Activated naive CD4-positive, alpha-beta T cell treated with anti-CD3 and anti-CD28 coated beads, Interleukin-2, amount 10 ng/mL, durations not matched to agents 7 days and 5 days (primary cell): ENCODE data around the gene UHRF1.
A peak's percentile ranks its signal among the peaks of the same experiment; 100 is the strongest.

ENCODE experiments used
- CTCF ChIA-PET: fragments of 350-600 bp; sonication (Branson Sonifier 250); formaldehyde crosslinking; loops from one replicate; lab custom pipeline; 2021; ENCODE audit warnings: antibody characterized with exemption; lab: Charles Lee
- DNase-seq: peaks from one replicate; pipeline ENCODE4 v3.0.0-alpha.2; 2020
- H3K27ac Mint-ChIP-seq: one replicate; pipeline ENCODE4 v1.8.0; 2021; ENCODE audit warnings: mild to moderate bottlenecking, moderate library complexity, mixed read lengths
- H3K27me3 Mint-ChIP-seq: one replicate; pipeline ENCODE4 v1.8.0; 2021; ENCODE audit warnings: mild to moderate bottlenecking, mixed read lengths
- H3K36me3 Mint-ChIP-seq: one replicate; pipeline ENCODE4 v1.8.0; 2021; ENCODE audit warnings: mixed read lengths
- H3K4me1 Mint-ChIP-seq: one replicate; pipeline ENCODE4 v1.8.0; 2021; ENCODE audit warnings: mixed read lengths
- H3K4me3 Mint-ChIP-seq: one replicate; pipeline ENCODE4 v1.8.0; 2021; ENCODE audit warnings: mild to moderate bottlenecking, moderate library complexity, mixed read lengths
- H3K9me3 Mint-ChIP-seq: one replicate; pipeline ENCODE4 v1.8.0; 2021; ENCODE audit warnings: mixed read lengths

UHRF1 gene

GRCh38 chr19:4965061-4965460 is 55.8 kb downstream of the UHRF1 start:
- Mint-ChIP-seq H3K36me3 (peaks cover 37% of the 10 kb centered on the region), H3K27ac (peak overlapping the region; percentile 80), H3K9me3 (no peaks in the 10 kb centered on the region), H3K27me3 (no peaks in the 10 kb centered on the region), H3K4me1 (peaks cover 17% of the 10 kb centered on the region), H3K4me3 (no peak overlapping the region)
- CTCF ChIA-PET, result interaction anchor here (1.2 kb wide), 1 partner anchor 53 kb away, joined by 4 read pairs; no protein-coding TSS in a partner anchor
- no peak for DNase-seq

- no peaks in the 10 kb centered on the region for H3K9me3 Mint-ChIP-seq
- peak overlapping the region; percentile 35 for H3K27ac Mint-ChIP-seq
- H3K27me3 Mint-ChIP-seq, result no peaks in the 10 kb centered on the region
- no peak for DNase-seq
- CTCF ChIA-PET, result no interaction called here
- peaks cover 31% of the 10 kb centered on the region for H3K4me1 Mint-ChIP-seq
- peaks cover 40% of the 10 kb centered on the region for H3K36me3 Mint-ChIP-seq
- H3K4me3 Mint-ChIP-seq, result no peak overlapping the region
Observed at GRCh38 chr19:4966591-4966990, 57.3 kb downstream of the UHRF1 start.

GRCh38 chr19:4967738-4968461 is 58.6 kb downstream of the UHRF1 start:
- Mint-ChIP-seq H3K36me3 (peaks cover 30% of the 10 kb centered on the region), H3K4me1 (peaks cover 37% of the 10 kb centered on the region), H3K27me3 (no peaks in the 10 kb centered on the region), H3K9me3 (no peaks in the 10 kb centered on the region), H3K27ac (peak overlapping the region; percentile 94), H3K4me3 (peak overlapping the region; percentile 77)
- CTCF ChIA-PET, result interaction anchor here (0.6 to 1.0 kb wide), 2 partner anchors 51 to 56 kb away, joined by 3 read pairs; no protein-coding TSS in a partner anchor
- no peak for DNase-seq

- DNase-seq, result peak; percentile 99
- H3K9me3 Mint-ChIP-seq, result no peaks in the 10 kb centered on the region
- peaks cover 38% of the 10 kb centered on the region for H3K4me1 Mint-ChIP-seq
- H3K27ac Mint-ChIP-seq, result peak within 1 kb of the TSS; percentile 94
- H3K36me3 Mint-ChIP-seq, result peaks cover 27% of the 10 kb centered on the region
- no peaks in the 10 kb centered on the region for H3K27me3 Mint-ChIP-seq
- H3K4me3 Mint-ChIP-seq, result peak within 1 kb of the TSS; percentile 82
- CTCF ChIA-PET, result interaction anchor here (0.6 to 1.4 kb wide), 3 partner anchors 52 to 159 kb away, joined by 3 read pairs; no protein-coding TSS in a partner anchor
Observed at GRCh38 chr19:4968462-4969291, 59.4 kb downstream of the UHRF1 start, which contains the start of gene KDM4B. TSS of gene KDM4B (plus strand) at chr19:4969113. CDS start at chr19:5032891, 63,778 bp downstream.

GRCh38 chr19:4969292-4969771 is 60.0 kb downstream of the UHRF1 start:
- H3K4me1 Mint-ChIP-seq, result peaks cover 38% of the 10 kb centered on the region
- peaks cover 24% of the 10 kb centered on the region for H3K36me3 Mint-ChIP-seq
- peak; percentile 30 for DNase-seq
- peak overlapping the region; percentile 81 for H3K27ac Mint-ChIP-seq
- H3K4me3 Mint-ChIP-seq, result peak overlapping the region; percentile 82
- CTCF ChIA-PET, result interaction anchor here (1.0 to 1.4 kb wide), 2 partner anchors 53 to 160 kb away, joined by 3 read pairs; no protein-coding TSS in a partner anchor
- H3K27me3 Mint-ChIP-seq, result no peaks in the 10 kb centered on the region
- no peaks in the 10 kb centered on the region for H3K9me3 Mint-ChIP-seq

GRCh38 chr19:4969772-4970531 is 60.7 kb downstream of the UHRF1 start:
- peaks cover 38% of the 10 kb centered on the region for H3K4me1 Mint-ChIP-seq
- DNase-seq, result peak; percentile 36

GRCh38 chr19:4970558-4971423 is 61.5 kb downstream of the UHRF1 start:
- H3K27me3 Mint-ChIP-seq, result no peaks in the 10 kb centered on the region
- peak; percentile 32 for DNase-seq
- CTCF ChIA-PET, result interaction anchor here (1.2 to 2.3 kb wide), 4 partner anchors 30 to 60 kb away, joined by 3 to 13 read pairs (median 4); no protein-coding TSS in a partner anchor
- peaks cover 20% of the 10 kb centered on the region for H3K36me3 Mint-ChIP-seq
- peak overlapping the region; percentile 81 for H3K27ac Mint-ChIP-seq
- no peaks in the 10 kb centered on the region for H3K9me3 Mint-ChIP-seq
- peak overlapping the region; percentile 82 for H3K4me3 Mint-ChIP-seq
- peaks cover 38% of the 10 kb centered on the region for H3K4me1 Mint-ChIP-seq

More at GRCh38 chr19:4969772-4970531, 60.7 kb downstream of the UHRF1 start:
- Mint-ChIP-seq H3K27ac (peak overlapping the region; percentile 81), H3K4me3 (peak overlapping the region; percentile 82), H3K27me3 (no peaks in the 10 kb centered on the region), H3K9me3 (no peaks in the 10 kb centered on the region), H3K36me3 (peaks cover 25% of the 10 kb centered on the region)
- CTCF ChIA-PET, result interaction anchor here (1.2 to 2.3 kb wide), 4 partner anchors 58 to 160 kb away, joined by 3 to 13 read pairs (median 4); no protein-coding TSS in a partner anchor

GRCh38 chr19:4971424-4971793 is 62.1 kb downstream of the UHRF1 start:
- no peaks in the 10 kb centered on the region for H3K27me3 Mint-ChIP-seq
- CTCF ChIA-PET, result interaction anchor here (1.2 to 2.3 kb wide), 4 partner anchors 30 to 60 kb away, joined by 3 to 13 read pairs (median 4); no protein-coding TSS in a partner anchor
- H3K27ac Mint-ChIP-seq, result peak overlapping the region; percentile 81
- DNase-seq, result peak; percentile 72
- H3K4me3 Mint-ChIP-seq, result peak overlapping the region; percentile 82
- peaks cover 38% of the 10 kb centered on the region for H3K4me1 Mint-ChIP-seq
- H3K9me3 Mint-ChIP-seq, result no peaks in the 10 kb centered on the region
- peaks cover 15% of the 10 kb centered on the region for H3K36me3 Mint-ChIP-seq

- H3K9me3 Mint-ChIP-seq, result no peaks in the 10 kb centered on the region
- H3K4me1 Mint-ChIP-seq, result peaks cover 39% of the 10 kb centered on the region
- H3K27me3 Mint-ChIP-seq, result no peaks in the 10 kb centered on the region
- H3K27ac Mint-ChIP-seq, result no peak overlapping the region
- CTCF ChIA-PET, result interaction anchor here (1.2 to 2.3 kb wide), 3 partner anchors 29 to 60 kb away, joined by 3 to 13 read pairs (median 5); no protein-coding TSS in a partner anchor
- H3K36me3 Mint-ChIP-seq, result peaks cover 15% of the 10 kb centered on the region
- peak overlapping the region; percentile 82 for H3K4me3 Mint-ChIP-seq
- no peak for DNase-seq
Observed at GRCh38 chr19:4971816-4972495, 62.7 kb downstream of the UHRF1 start.

GRCh38 chr19:4972509-4973230 is 63.4 kb downstream of the UHRF1 start:
- no peak for DNase-seq
- peaks cover 34% of the 10 kb centered on the region for H3K4me1 Mint-ChIP-seq
- no peaks in the 10 kb centered on the region for H3K9me3 Mint-ChIP-seq
- no peak overlapping the region for H3K27ac Mint-ChIP-seq
- H3K4me3 Mint-ChIP-seq, result peak overlapping the region; percentile 44
- CTCF ChIA-PET, result interaction anchor here (1.4 kb wide), 1 partner anchor 61 kb away, joined by 3 read pairs; no protein-coding TSS in a partner anchor
- H3K36me3 Mint-ChIP-seq, result peaks cover 20% of the 10 kb centered on the region
- no peaks in the 10 kb centered on the region for H3K27me3 Mint-ChIP-seq

- Mint-ChIP-seq H3K4me1 (peaks cover 23% of the 10 kb centered on the region), H3K36me3 (peaks cover 15% of the 10 kb centered on the region), H3K27me3 (no peaks in the 10 kb centered on the region), H3K9me3 (no peaks in the 10 kb centered on the region), H3K4me3 (no peak overlapping the region), H3K27ac (no peak overlapping the region)
- DNase-seq, result no peak
- CTCF ChIA-PET, result interaction anchor here (1.0 to 1.3 kb wide), 2 partner anchors 22 to 27 kb away, joined by 3 read pairs; no protein-coding TSS in a partner anchor
Observed at GRCh38 chr19:4974880-4975469, 65.7 kb downstream of the UHRF1 start.
